ENCODE measurements around the gene WDR91. TPM values are rescaled to one million over a fixed set of nuclear protein-coding genes. Genes with fewer than 3 reads are reported as not detected.

The WDR91 gene
- total RNA-seq, 1 experiment from 2014 or later: 7.0 TPM

DNA sequence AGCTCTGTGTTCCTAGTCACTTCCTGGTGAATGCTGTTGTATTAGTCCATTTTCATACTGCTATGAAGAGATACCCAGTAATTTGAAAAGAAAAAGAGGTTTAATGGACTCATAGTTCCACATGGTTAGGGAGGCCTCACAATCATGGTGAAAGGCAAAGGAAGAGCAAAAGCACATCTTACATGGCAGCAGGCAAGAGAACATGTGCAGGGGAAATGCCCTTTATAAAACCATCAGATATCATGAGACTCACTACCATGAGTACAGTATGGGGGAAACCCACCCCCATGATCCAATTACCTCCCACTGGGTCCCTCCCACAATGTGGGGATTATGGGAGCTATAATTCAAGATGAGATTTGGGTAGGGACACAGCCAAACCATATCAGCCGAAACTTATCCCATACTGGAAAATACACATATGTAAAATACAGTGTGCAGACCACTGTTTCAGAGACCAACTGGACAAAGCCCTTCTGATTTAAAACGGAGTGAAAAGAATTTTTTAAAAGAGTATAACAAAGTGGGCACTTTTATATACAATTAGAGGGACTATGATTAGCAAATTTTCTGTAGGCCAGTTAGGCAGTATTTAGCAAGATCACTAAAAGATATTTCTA lies 48.8 kb downstream of the WDR91 start:
- intact Hi-C loops (cut with micrococcal nuclease; ENCODE audit: unreplicated experiment): no loop called here
- no peak overlapping the region for H3K4me3 ChIP-seq (ENCODE audit: low read depth, low read length, poor library complexity, severe bottlenecking)
- CTCF ChIA-PET: no interaction called here
- H3K27me3 ChIP-seq (replicated peaks; ENCODE audit: insufficient read depth, low read depth, low read length, poor library complexity): no peaks in the 10 kb centered on the region
- peaks cover 19% of the 10 kb centered on the region for H3K36me3 ChIP-seq (ENCODE audit: insufficient read depth, low read length, poor library complexity, severe bottlenecking)
- H3K9me3 ChIP-seq (ENCODE audit: low read depth, low read length, poor library complexity, severe bottlenecking): peaks cover 5% of the 10 kb centered on the region
- POLR2A ChIA-PET (ENCODE audit: low non-redundant PET): no interaction called here
- H3K4me1 ChIP-seq (ENCODE audit: insufficient read depth, low read length, poor library complexity, severe bottlenecking): peaks cover 8% of the 10 kb centered on the region
- DNase-seq (ENCODE audit: low spot score): no peak
- H3K27ac ChIP-seq (ENCODE audit: low read depth, low read length, poor library complexity, severe bottlenecking): no peak overlapping the region
- BruUV-seq (replicated peaks): no TSS peak
- no peak for TF ChIP-seq EZH2 (IDR thresholded peaks at IDR 0.05; ENCODE audit: borderline replicate concordance, low read depth, low read length, poor library complexity, severe bottlenecking)
- TF ChIP-seq, protein P1, sequence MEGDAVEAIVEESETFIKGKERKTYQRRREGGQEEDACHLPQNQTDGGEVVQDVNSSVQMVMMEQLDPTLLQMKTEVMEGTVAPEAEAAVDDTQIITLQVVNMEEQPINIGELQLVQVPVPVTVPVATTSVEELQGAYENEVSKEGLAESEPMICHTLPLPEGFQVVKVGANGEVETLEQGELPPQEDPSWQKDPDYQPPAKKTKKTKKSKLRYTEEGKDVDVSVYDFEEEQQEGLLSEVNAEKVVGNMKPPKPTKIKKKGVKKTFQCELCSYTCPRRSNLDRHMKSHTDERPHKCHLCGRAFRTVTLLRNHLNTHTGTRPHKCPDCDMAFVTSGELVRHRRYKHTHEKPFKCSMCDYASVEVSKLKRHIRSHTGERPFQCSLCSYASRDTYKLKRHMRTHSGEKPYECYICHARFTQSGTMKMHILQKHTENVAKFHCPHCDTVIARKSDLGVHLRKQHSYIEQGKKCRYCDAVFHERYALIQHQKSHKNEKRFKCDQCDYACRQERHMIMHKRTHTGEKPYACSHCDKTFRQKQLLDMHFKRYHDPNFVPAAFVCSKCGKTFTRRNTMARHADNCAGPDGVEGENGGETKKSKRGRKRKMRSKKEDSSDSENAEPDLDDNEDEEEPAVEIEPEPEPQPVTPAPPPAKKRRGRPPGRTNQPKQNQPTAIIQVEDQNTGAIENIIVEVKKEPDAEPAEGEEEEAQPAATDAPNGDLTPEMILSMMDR (conservative IDR thresholded peaks at IDR 0.05; ENCODE audit: low read depth, low read length): no peak

DNA sequence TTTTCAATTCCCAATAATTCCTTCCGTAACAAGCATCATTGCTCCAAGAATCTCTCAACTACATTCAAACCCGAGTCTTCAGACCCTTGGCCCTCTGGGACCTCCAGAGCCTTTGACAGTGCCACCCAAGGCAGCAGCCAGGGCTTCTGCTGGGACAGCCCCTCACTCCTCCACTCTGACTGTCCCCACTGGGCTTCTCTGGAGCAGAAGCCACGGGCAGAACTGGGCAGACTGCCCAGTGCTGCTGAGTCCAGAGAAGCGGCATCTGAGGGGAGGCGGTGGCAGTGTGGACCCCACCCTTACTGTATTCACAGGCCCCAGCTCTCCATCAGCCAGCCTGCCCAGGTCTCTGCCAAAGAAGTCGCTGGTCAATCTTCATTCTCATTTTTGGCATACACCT lies 49.7 kb downstream of the WDR91 start:
- Histone ChIP-seq H3K9me3 (ENCODE audit: low read depth, low read length, poor library complexity, severe bottlenecking) (peaks cover 11% of the 10 kb centered on the region), H3K27ac (ENCODE audit: low read depth, low read length, poor library complexity, severe bottlenecking) (peak overlapping the region; percentile 64), H3K27me3 (replicated peaks; ENCODE audit: insufficient read depth, low read depth, low read length, poor library complexity) (no peaks in the 10 kb centered on the region), H3K4me3 (ENCODE audit: low read depth, low read length, poor library complexity, severe bottlenecking) (no peak overlapping the region), H3K4me1 (ENCODE audit: insufficient read depth, low read length, poor library complexity, severe bottlenecking) (peaks cover 8% of the 10 kb centered on the region), H3K36me3 (ENCODE audit: insufficient read depth, low read length, poor library complexity, severe bottlenecking) (peaks cover 13% of the 10 kb centered on the region)
- no TSS peak for BruUV-seq (replicated peaks)
- ChIA-PET POLR2A (ENCODE audit: low non-redundant PET) (no interaction called here), CTCF (no interaction called here)
- intact Hi-C loops (cut with micrococcal nuclease; ENCODE audit: unreplicated experiment): no loop called here
- no peak for DNase-seq (ENCODE audit: low spot score)
- TF ChIP-seq EZH2 (IDR thresholded peaks at IDR 0.05; ENCODE audit: borderline replicate concordance, low read depth, low read length, poor library complexity, severe bottlenecking): no peak
- TF ChIP-seq, protein P1 (conservative IDR thresholded peaks at IDR 0.05; ENCODE audit: low read depth, low read length): no peak

DNA sequence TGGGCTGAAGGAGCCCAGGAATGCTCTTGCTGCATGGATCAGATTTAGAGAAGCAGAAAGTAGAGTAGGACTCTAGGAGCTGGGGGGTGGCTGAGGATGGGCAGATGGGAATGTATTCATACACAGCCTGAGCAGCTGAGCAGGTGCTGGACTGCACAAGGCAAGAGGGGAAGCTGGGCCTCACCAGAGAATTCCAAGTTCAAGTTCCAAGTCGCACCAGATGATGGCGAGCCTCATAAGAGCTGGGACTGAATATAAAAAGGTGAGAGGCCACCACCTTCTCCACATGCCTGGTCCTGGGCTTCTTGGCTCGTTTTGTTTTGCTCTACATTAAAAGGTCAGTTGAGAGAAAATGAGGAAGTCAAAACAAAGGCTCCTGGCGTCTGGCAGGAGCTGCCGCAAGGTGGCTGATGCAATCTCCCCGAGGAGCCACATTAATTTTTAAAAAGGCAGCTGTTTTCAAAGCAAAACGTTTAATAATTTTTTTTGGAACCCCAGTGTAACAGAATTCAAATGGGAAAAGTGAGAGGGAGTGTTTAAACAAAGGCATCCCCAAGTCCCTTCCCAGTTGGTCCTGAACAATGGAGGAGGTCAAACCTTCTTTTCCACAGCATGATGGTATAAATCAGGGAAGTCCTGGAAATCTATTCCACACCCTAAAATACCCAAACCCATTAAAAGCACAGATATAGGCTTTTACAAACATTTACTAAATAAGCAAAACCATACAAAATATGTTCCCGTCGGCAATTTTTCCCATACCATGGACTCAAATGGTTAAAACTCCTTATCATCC lies 50.3 kb downstream of the WDR91 start:
- ChIA-PET CTCF (interaction anchor here (1.1 kb wide), 1 partner anchor 8 kb away, joined by 4 read pairs; no protein-coding TSS in a partner anchor), POLR2A (ENCODE audit: low non-redundant PET) (no interaction called here)
- Histone ChIP-seq H3K4me1 (ENCODE audit: insufficient read depth, low read length, poor library complexity, severe bottlenecking) (peaks cover 8% of the 10 kb centered on the region), H3K27me3 (replicated peaks; ENCODE audit: insufficient read depth, low read depth, low read length, poor library complexity) (no peaks in the 10 kb centered on the region), H3K27ac (ENCODE audit: low read depth, low read length, poor library complexity, severe bottlenecking) (peak overlapping the region; percentile 64), H3K36me3 (ENCODE audit: insufficient read depth, low read length, poor library complexity, severe bottlenecking) (peaks cover 7% of the 10 kb centered on the region), H3K4me3 (ENCODE audit: low read depth, low read length, poor library complexity, severe bottlenecking) (no peak overlapping the region), H3K9me3 (ENCODE audit: low read depth, low read length, poor library complexity, severe bottlenecking) (peaks cover 16% of the 10 kb centered on the region)
- DNase-seq (ENCODE audit: low spot score): no peak
- TF ChIP-seq, protein P1 (conservative IDR thresholded peaks at IDR 0.05; ENCODE audit: low read depth, low read length): no peak
- TF ChIP-seq EZH2 (IDR thresholded peaks at IDR 0.05; ENCODE audit: borderline replicate concordance, low read depth, low read length, poor library complexity, severe bottlenecking): no peak
- intact Hi-C loops (cut with micrococcal nuclease; ENCODE audit: unreplicated experiment): no loop called here
- BruUV-seq (replicated peaks): no TSS peak

Data from A673 (cell line).